Mucosa of descending colon (tissue), 3 donors: ENCODE measurements around the gene CLEC17A. TPM values are rescaled to one million over a fixed set of nuclear protein-coding genes. Genes with fewer than 3 reads are reported as not detected.
"Not testable (repeated sequence)": the region's sequence is repeated elsewhere in the genome, so short reads cannot be mapped to it uniquely, and the experiment has no call there.

Experiments
- ATAC-seq: fragments of 200-7000 bp; cut with Tn5 transposase; one replicate; pipeline ENCODE4 v1.9.1; 2020; ENCODE audit warnings: mild to moderate bottlenecking, moderate library complexity
- DNase-seq, 3 donors: peaks; one replicate each; pipeline ENCODE4 v3.0.0-alpha.2; 2020
- H3K36me3 ChIP-seq: fragments of 200-600 bp; one replicate; pipeline ENCODE4 v1.8.0; 2021; ENCODE audit warnings: low read depth, mild to moderate bottlenecking
- H3K4me1 ChIP-seq: fragments of 200-600 bp; one replicate; pipeline ENCODE4 v1.8.0; 2021; ENCODE audit warnings: low read depth, mild to moderate bottlenecking
- H3K4me3 ChIP-seq: fragments of 200-600 bp; one replicate; pipeline ENCODE4 v1.8.0; 2021; ENCODE audit warnings: mild to moderate bottlenecking
- H3K9me3 ChIP-seq: fragments of 200-600 bp; one replicate; pipeline ENCODE4 v1.8.0; 2021; ENCODE audit warnings: mild to moderate bottlenecking
- intact Hi-C, 2 donors: fragments of 100-400 bp; cut with DNase I in 1 of 2; cut with micrococcal nuclease in 1 of 2; formaldehyde crosslinking; loops; one replicate each; pipeline versions ENCODE4 v1.11.0 to v1.11.1; 2022; cut with DNase I, micrococcal nuclease
- total RNA-seq, 3 donors: library from RNA; stranded (reverse); fragmentation: NEBNext Ultra II Directional in 2 of 3; extraction: Animal tissue kit (Norgen Biotek cat#: 25700) in 2 of 3; gene quantifications; one replicate each; pipeline versions ENCODE4 v1.2.1 to v1.2.4, GENCODE V29; 2021 to 2023
- TF ChIP-seq, protein P1 (sequence below): fragments of 200-600 bp; IDR thresholded peaks from one replicate; pipeline ENCODE4 v1.8.0; 2022; ENCODE audit warnings: antibody characterized with exemption, mild to moderate bottlenecking
- donor health status: DM: no; HTN: no; CAD: no; lungs with moderate emphysema.
- donor health status: DM: no; HTN: no; CAD: no.
- donor health status: DM: no; HTN: yes; CAD: no.

The CLEC17A gene
- total RNA-seq, 3 donors from 2014 or later: 0.29 to 0.34 TPM; not detected in 1

DNA sequence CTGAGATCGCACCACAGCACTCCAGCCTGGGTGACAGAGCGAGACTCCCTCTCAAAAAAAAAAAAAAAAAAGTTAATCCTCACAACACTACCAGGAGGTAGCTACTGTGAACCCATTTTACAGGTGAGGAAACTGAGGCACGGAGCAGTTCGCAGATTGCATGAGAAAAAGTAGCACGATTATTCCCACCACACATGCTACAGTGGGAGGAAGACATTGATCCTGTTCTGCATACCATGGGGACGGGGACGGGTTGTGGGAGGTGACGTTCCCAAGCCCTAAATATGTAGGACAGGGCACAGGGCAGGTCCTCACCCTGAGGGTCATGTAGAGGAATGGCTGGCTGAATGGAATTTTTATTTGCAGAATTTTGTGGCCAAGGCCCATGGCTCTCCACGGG is 23.7 kb downstream of the CLEC17A start:
- TF ChIP-seq, protein P1, sequence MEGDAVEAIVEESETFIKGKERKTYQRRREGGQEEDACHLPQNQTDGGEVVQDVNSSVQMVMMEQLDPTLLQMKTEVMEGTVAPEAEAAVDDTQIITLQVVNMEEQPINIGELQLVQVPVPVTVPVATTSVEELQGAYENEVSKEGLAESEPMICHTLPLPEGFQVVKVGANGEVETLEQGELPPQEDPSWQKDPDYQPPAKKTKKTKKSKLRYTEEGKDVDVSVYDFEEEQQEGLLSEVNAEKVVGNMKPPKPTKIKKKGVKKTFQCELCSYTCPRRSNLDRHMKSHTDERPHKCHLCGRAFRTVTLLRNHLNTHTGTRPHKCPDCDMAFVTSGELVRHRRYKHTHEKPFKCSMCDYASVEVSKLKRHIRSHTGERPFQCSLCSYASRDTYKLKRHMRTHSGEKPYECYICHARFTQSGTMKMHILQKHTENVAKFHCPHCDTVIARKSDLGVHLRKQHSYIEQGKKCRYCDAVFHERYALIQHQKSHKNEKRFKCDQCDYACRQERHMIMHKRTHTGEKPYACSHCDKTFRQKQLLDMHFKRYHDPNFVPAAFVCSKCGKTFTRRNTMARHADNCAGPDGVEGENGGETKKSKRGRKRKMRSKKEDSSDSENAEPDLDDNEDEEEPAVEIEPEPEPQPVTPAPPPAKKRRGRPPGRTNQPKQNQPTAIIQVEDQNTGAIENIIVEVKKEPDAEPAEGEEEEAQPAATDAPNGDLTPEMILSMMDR: no peak
- intact Hi-C loops: no loop called here
- H3K9me3 ChIP-seq: no peaks in the 10 kb centered on the region
- H3K36me3 ChIP-seq: no peaks in the 10 kb centered on the region
- DNase-seq (no peak), ATAC-seq (no peak)
- H3K4me1 ChIP-seq: no peaks in the 10 kb centered on the region
- no peak overlapping the region for H3K4me3 ChIP-seq

DNA sequence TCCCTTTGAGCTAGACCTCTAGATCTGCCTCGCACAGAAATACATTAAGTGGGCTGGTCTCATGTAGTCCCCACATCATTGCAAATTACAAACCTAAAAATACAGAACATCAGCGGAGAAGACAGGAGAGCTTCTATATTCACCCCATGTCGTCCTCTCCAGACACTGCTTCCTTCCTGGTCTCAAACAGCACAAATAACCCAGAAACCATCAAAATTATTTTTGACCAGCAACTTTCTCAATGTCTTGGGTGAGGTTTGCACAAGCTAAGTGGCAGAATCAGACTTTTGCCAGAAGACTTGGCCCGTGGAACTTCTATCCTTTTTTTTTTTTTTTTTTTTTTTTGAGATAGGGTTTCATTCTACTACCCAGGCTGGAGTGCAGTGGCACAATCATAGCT is 28.2 kb downstream of the CLEC17A start:
- Histone ChIP-seq H3K4me3 (no peak overlapping the region), H3K4me1 (no peaks in the 10 kb centered on the region), H3K36me3 (no peaks in the 10 kb centered on the region), H3K9me3 (no peaks in the 10 kb centered on the region)
- TF ChIP-seq, protein P1: no peak
- DNase-seq (no peak), ATAC-seq (no peak)
- intact Hi-C loops: no loop called here

DNA sequence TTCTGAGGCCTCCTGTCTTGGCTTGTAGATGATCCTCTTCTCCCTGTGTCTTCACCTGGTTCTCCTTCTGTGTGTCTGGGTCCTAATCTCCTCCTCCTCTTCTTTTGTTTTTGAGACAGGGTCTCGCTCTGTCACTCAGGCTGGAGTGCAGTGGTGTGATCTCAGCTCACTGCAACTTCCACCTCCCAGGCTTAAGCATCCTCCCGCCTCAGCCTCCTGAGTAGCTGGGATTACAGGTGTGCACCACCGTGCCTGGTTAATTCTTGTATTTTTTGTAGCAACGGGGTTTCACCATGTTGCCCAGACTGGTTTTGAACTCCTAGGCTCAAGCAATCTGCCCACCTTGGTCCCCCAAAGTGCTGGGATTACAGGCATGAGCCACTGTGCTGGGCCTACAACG is 29.4 kb downstream of the CLEC17A start:
- H3K4me1 ChIP-seq, H3K36me3 ChIP-seq, H3K4me3 ChIP-seq, ATAC-seq, intact Hi-C loops, DNase-seq, H3K9me3 ChIP-seq: not testable (repeated sequence)

DNA sequence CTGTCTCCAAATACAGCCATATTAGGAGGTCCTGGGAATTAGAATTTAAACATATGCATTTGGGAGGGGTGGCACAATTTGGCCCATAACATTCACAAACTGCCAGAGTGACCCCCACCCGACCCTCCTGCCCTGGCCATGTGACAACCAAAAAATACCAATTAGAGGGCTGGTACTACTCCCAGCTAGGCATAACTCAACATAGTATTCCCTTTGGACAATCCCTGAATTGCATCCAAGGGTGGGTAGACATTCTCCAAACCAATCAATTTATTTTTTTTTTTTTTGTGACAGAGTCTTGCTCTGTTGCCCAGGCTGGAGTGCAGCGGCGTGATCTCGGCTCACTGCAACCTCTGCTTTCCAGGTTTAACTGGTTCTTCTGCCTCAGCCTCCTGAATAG is 29.8 kb downstream of the CLEC17A start:
- H3K36me3 ChIP-seq: no peaks in the 10 kb centered on the region
- H3K9me3 ChIP-seq: no peaks in the 10 kb centered on the region
- TF ChIP-seq, protein P1: no peak
- intact Hi-C loops: no loop called here
- DNase-seq: no peak
- ATAC-seq: no peak
- H3K4me1 ChIP-seq: no peaks in the 10 kb centered on the region
- H3K4me3 ChIP-seq: no peak overlapping the region

DNA sequence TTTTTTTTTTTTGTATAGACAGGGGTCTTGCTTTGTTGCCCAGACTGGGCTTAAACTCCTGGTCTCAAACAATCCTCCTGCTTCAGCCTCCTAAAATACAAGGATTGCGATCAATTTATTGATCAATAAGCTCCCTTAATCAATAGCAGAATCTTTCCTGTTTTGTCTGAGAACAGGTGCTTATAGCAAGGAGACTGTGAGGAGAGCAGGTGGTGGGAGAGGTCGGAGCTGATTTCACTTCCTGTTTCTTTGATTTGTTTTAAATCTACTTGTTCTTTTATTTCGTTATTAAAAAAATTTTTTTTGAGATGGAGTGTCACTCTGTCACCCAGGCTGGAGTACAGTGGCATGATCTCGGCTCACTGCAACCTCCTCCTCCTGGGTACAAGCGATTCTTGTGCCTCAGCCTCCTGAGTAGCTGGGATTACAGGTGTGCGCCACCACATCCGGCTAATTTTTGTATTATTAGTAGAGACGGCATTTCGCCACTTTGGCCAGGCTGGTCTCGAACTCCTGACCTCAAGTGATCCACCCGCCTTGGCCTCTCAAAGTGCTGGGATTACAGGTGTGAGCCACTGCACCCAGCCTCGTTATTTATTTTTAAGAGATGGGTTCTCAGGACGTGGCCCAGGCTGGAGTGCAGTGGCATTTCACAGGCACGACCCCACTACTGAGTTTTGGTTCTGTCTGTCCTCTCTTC is 30.7 kb downstream of the CLEC17A start:
- DNase-seq, H3K4me1 ChIP-seq, H3K4me3 ChIP-seq, H3K36me3 ChIP-seq, ATAC-seq, intact Hi-C loops, H3K9me3 ChIP-seq: not testable (repeated sequence)

DNA sequence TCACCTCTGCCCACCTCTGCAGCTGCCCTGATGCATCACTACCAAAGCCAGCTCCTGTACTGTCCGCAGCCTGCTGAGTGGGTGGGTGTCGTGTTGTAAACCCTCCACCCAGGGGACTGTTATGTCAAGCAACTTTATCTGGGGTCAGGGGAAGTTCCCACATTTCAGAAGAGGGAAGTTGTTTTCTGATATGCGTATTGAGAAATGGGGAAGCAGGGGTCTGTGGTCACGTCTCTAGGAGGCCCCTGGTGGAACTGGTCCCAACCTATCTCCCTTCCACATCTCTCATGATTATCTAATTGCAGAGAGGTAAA is 31.2 kb downstream of the CLEC17A start:
- intact Hi-C loops: no loop called here
- Histone ChIP-seq H3K36me3 (no peaks in the 10 kb centered on the region), H3K4me3 (no peak overlapping the region), H3K9me3 (peaks cover 3% of the 10 kb centered on the region), H3K4me1 (no peaks in the 10 kb centered on the region)
- ATAC-seq (peak; percentile 55), DNase-seq (peak in 1 of 3 donors; percentile 13)
- TF ChIP-seq, protein P1: no peak

DNA sequence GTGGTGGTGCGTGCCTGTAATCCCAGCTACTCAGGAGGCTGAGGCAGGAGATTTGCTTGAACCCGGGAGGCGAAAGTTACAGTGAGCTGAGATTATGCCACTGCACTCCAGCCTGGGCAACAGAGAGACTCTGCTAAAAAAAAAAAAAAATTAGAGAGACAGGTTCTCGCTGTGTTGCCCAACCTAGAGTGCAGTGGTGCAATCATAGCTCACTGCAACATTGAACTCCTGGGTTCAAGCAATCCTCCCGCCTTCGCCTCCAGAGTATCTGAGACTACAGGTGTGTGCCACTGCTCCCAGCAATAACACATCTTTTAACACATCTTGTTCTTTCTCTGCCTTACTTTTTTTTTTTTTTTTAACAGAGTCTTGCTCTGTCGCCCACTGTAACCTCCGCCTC is 32.7 kb downstream of the CLEC17A start:
- ATAC-seq (no peak), DNase-seq (no peak)
- no peak overlapping the region for H3K4me3 ChIP-seq
- no peaks in the 10 kb centered on the region for H3K36me3 ChIP-seq
- H3K4me1 ChIP-seq: no peaks in the 10 kb centered on the region
- H3K9me3 ChIP-seq: peaks cover 14% of the 10 kb centered on the region
- intact Hi-C loops: no loop called here
- TF ChIP-seq, protein P1: no peak
